Endodermal cell (in vitro differentiated cells): Measurements from ENCODE around the gene NMB. TPM values are rescaled to one million over a fixed set of nuclear protein-coding genes. Genes with fewer than 3 reads are reported as not detected.

Experiments
- DNase-seq: peaks from one replicate; pipeline ENCODE4 v3.0.0-alpha.2; 2017
- H3K27ac ChIP-seq: 2 replicates; pipeline ENCODE4 v1.5.1; 2013; ENCODE audit warnings: mild to moderate bottlenecking, low read depth, low read length, moderate library complexity
- H3K27me3 ChIP-seq: 2 replicates; pipeline ENCODE4 v1.6.1; 2013; ENCODE audit warnings: mild to moderate bottlenecking, low read length, moderate library complexity; ENCODE audit not compliant: insufficient read depth, control insufficient read depth, poor library complexity, severe bottlenecking
- H3K36me3 ChIP-seq: 2 replicates; pipeline ENCODE4 v1.7.0; 2013; ENCODE audit warnings: mild to moderate bottlenecking, low read length, moderate library complexity; ENCODE audit not compliant: control insufficient read depth, insufficient read depth
- H3K4me1 ChIP-seq: one replicate; pipeline ENCODE4 v1.7.0; 2013; ENCODE audit warnings: low read length; ENCODE audit not compliant: control insufficient read depth, insufficient read depth
- H3K4me3 ChIP-seq: 2 replicates; pipeline ENCODE4 v1.5.1; 2013; ENCODE audit warnings: mild to moderate bottlenecking, low read length, moderate library complexity
- H3K9ac ChIP-seq: 2 replicates; pipeline ENCODE4 v1.6.1; 2013; ENCODE audit warnings: mild to moderate bottlenecking, low read length, moderate library complexity; ENCODE audit not compliant: poor library complexity, severe bottlenecking; ENCODE audit errors: extremely low read depth
- H3K9me3 ChIP-seq: 2 replicates; pipeline ENCODE4 v1.6.1; 2013; ENCODE audit warnings: mild to moderate bottlenecking, low read length, moderate library complexity; ENCODE audit not compliant: control insufficient read depth
- H3K27ac Mint-ChIP-seq: 2 replicates; pipeline ENCODE4 v1.8.0; 2020; ENCODE audit warnings: mixed read lengths
- H3K27me3 Mint-ChIP-seq: 2 replicates; pipeline ENCODE4 v1.8.0; 2021; ENCODE audit warnings: mild to moderate bottlenecking, mixed read lengths; ENCODE audit not compliant: insufficient read depth
- H3K36me3 Mint-ChIP-seq: 2 replicates; pipeline ENCODE4 v1.8.0; 2020; ENCODE audit warnings: low read depth, mixed read lengths
- H3K4me1 Mint-ChIP-seq: 2 replicates; pipeline ENCODE4 v1.8.0; 2020; ENCODE audit warnings: mixed read lengths
- H3K4me3 Mint-ChIP-seq: 2 replicates; pipeline ENCODE4 v1.8.0; 2020; ENCODE audit warnings: mild to moderate bottlenecking, moderate library complexity, mixed read lengths
- H3K9me3 Mint-ChIP-seq: 2 replicates; pipeline ENCODE4 v1.8.0; 2020; ENCODE audit warnings: mild to moderate bottlenecking, mixed read lengths
- CTCF ChIP-seq: fragments of 200-600 bp; sonication (generic); conservative IDR thresholded peaks from 2 replicates; pipeline ENCODE4 v1.5.0; 2021; ENCODE audit warnings: antibody characterized with exemption, mild to moderate bottlenecking
- WGBS, 2 experiments: methylation state at CpG; one replicate each; pipeline versions ENCODE4 v1.1.5 to v1.1.7; 2013; ENCODE audit warnings: missing lambda C conversion rate in 2 of 2, mixed read lengths in 1 of 2; ENCODE audit not compliant: insufficient coverage in 1 of 2, insufficient read length in 1 of 2; 5-methylcytosine and 5-hydroxymethylcytosine counted together
- total RNA-seq, 2 donors: library from RNA; stranded (reverse); fragmentation: NEBNext Ultra II Directional in 1 of 2; extraction: Animal tissue kit (Norgen Biotek cat#: 25700) in 1 of 2; gene quantifications; 2 replicates in 1 of 2; 3 replicates in 1 of 2; pipeline ENCODE4 v1.2.1, GENCODE V29; 2021

NMB gene
- total RNA-seq, 2 donors from 2014 or later: 5.3 to 7.3 TPM

- Histone ChIP-seq H3K9me3 (no peaks in the 10 kb centered on the region), H3K4me3 (no peak overlapping the region), H3K4me1 (no peaks in the 10 kb centered on the region), H3K27ac (no peak overlapping the region), H3K27me3 (no peaks in the 10 kb centered on the region), H3K9ac (no peak overlapping the region), H3K36me3 (peaks cover 92% of the 10 kb centered on the region)
- H3K27me3 Mint-ChIP-seq: no peaks in the 10 kb centered on the region
- H3K36me3 Mint-ChIP-seq: peaks cover 76% of the 10 kb centered on the region
- H3K27ac Mint-ChIP-seq: no peak overlapping the region
- no peaks in the 10 kb centered on the region for H3K4me1 Mint-ChIP-seq
- no peak for DNase-seq
- no peak overlapping the region for H3K4me3 Mint-ChIP-seq
- WGBS, 2 experiments: 100% methylated on average over 1 of the region's 1 CpG; no CpG with 5 or more reads in 1 of the 2 experiments
- peak; percentile 28 for TF ChIP-seq CTCF
- H3K9me3 Mint-ChIP-seq: no peaks in the 10 kb centered on the region
Measured at GRCh38 chr15:84684092-84684491, 26.1 kb upstream of the NMB start.

- Histone ChIP-seq H3K4me1 (no peaks in the 10 kb centered on the region), H3K27me3 (no peaks in the 10 kb centered on the region), H3K9ac (no peak overlapping the region), H3K27ac (no peak overlapping the region), H3K4me3 (no peak overlapping the region), H3K36me3 (peaks cover 90% of the 10 kb centered on the region), H3K9me3 (no peaks in the 10 kb centered on the region)
- TF ChIP-seq CTCF: no peak
- DNase-seq: no peak
- Mint-ChIP-seq H3K4me1 (no peaks in the 10 kb centered on the region), H3K9me3 (no peaks in the 10 kb centered on the region), H3K27me3 (no peaks in the 10 kb centered on the region), H3K36me3 (peaks cover 73% of the 10 kb centered on the region), H3K4me3 (no peak overlapping the region), H3K27ac (no peak overlapping the region)
- WGBS, 2 experiments: 88 to 94% methylated on average over 2 to 3 of the region's 3 CpGs
Measured at GRCh38 chr15:84681831-84682230, 23.8 kb upstream of the NMB start.

- no peak for DNase-seq
- H3K36me3 Mint-ChIP-seq: peaks cover 66% of the 10 kb centered on the region
- no peaks in the 10 kb centered on the region for H3K27me3 Mint-ChIP-seq
- H3K27ac Mint-ChIP-seq: no peak overlapping the region
- H3K27me3 ChIP-seq: no peaks in the 10 kb centered on the region
- H3K9me3 ChIP-seq: no peaks in the 10 kb centered on the region
- peaks cover 4% of the 10 kb centered on the region for H3K4me1 Mint-ChIP-seq
- H3K4me3 Mint-ChIP-seq: no peak overlapping the region
- no peak overlapping the region for H3K27ac ChIP-seq
- peaks cover 6% of the 10 kb centered on the region for H3K9me3 Mint-ChIP-seq
- no peak overlapping the region for H3K9ac ChIP-seq
- H3K36me3 ChIP-seq: peaks cover 75% of the 10 kb centered on the region
- no peaks in the 10 kb centered on the region for H3K4me1 ChIP-seq
- H3K4me3 ChIP-seq: no peak overlapping the region
- no peak for TF ChIP-seq CTCF
Measured at GRCh38 chr15:84671211-84671610, 13.2 kb upstream of the NMB start.
